Measurements from ENCODE around the gene ATP4B. TPM values are rescaled to one million over a fixed set of nuclear protein-coding genes. Genes with fewer than 3 reads are reported as not detected.

ATP4B gene
- total RNA-seq, 1 experiment from 2014 or later: not detected

DNA sequence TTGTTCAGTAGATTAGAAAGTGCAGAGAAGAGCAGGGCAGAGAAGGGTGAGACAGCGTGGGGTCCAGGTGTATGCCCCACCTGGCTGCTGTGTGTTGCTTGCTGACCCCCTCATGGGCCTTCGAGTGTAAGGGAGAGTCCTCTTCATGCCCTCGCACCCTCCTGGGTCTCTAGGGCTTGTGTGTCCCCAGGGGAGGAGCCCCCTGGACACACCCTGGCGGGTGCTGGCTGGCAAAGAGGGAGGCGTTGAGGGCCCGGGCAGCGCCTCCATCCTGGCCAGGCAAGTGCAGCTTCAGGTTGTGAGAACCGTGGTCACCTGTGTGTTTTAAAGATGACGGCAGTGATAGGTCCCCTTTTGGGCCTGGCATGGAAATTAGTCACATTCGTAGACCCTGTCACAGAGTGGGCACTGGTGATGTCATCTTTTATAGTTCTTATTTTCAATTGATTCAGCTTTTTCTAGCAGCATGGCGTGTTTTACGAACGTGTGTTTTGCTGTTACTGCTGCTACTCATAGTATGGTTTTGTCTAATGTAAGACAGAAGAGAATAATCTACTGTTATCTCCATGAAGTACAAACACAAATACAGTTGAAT lies 54.8 kb downstream of the ATP4B start:
- ChIA-PET POLR2A (no interaction called here), RAD21 (ENCODE audit: low non-redundant PET in 1 of 2, low total read pairs in 2 of 2, uncharacterized antibody in 2 of 2, unreplicated experiment in 2 of 2) (no interaction called here), CTCF (no interaction called here)
- no peak overlapping the region for H3K9ac ChIP-seq (ENCODE audit: low read length)
- ATAC-seq (no peak), DNase-seq (ENCODE audit: low read depth, low spot score) (no peak)
- H4K20me1 ChIP-seq (ENCODE audit: insufficient read depth): no peaks in the 10 kb centered on the region
- H3K9me2 ChIP-seq (ENCODE audit: insufficient read depth): no peaks in the 10 kb centered on the region
- intact Hi-C loops (cut with micrococcal nuclease): no loop called here
- H3K9me3 ChIP-seq (ENCODE audit: control insufficient read depth in 1 of 2, insufficient read depth in 1 of 2, low read depth in 1 of 2, low read length in 2 of 2): no peaks in the 10 kb centered on the region
- H3K4me3 ChIP-seq (replicated peaks in 1 of 2; ENCODE audit: low read depth in 1 of 2, low read length in 2 of 2): no peak overlapping the region
- no TSS peak for BruUV-seq (replicated peaks)
- H3K4me2 ChIP-seq (ENCODE audit: low read length): no peak overlapping the region
- H3K36me3 ChIP-seq (ENCODE audit: control insufficient read depth in 1 of 2, insufficient read depth in 2 of 2, low read length in 2 of 2): peaks cover 6 to 40% of the 10 kb centered on the region in 2 experiments; a peak in 3 of 4 replicates
- TF ChIP-seq EGR1 (IDR thresholded peaks at IDR 0.05; ENCODE audit: low read depth) (no peak), JUND (IDR thresholded peaks at IDR 0.05) (no peak)
- no peak overlapping the region for H2AFZ ChIP-seq (ENCODE audit: low read depth, low read length, poor library complexity, severe bottlenecking)
- H3K27me3 ChIP-seq (ENCODE audit: insufficient read depth, low read length): no peaks in the 10 kb centered on the region
- no peak overlapping the region for H3K27ac ChIP-seq (ENCODE audit: low read depth, low read length)
- H3K4me1 ChIP-seq (ENCODE audit: control insufficient read depth in 1 of 2, insufficient read depth in 2 of 2, low read length in 2 of 2): no peaks in the 10 kb centered on the region
- peaks cover 100% of the 10 kb centered on the region for H3K79me2 ChIP-seq (ENCODE audit: insufficient read depth, low read length)

DNA sequence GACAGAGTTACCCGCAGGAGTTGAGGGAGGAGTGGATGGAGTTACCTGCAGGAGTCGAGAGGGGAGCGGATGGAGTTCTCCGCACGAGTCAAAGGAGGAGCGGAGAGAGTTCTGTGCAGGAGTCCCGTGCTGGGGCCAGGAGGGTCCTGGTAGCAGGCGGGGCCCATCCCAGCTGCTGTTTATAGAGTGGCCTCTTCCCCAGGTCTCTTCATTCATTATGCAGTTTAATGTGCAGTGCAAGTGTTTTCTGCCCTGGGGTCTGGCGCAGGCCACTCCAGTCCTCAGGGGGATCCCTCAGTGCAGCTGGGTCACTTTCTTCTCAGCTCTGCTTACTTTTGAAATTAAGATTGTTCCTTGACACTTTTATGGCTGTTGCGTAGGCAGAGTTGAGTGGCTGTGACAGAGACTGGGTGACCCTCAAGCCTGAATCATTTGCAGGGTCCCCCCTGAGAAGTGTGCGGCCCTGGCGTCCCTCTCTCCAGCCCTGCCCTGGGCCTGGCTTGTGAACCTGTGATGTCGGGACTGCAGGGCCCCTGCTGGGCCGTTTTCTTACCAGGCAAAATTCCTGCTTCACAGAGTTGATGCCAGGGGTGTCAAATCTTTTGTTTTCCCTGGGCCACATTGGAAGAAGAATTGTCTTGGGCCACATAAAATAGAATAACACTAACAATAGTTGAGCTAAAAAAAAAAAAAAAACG lies 55.6 kb downstream of the ATP4B start:
- TF ChIP-seq EGR1 (IDR thresholded peaks at IDR 0.05; ENCODE audit: low read depth): no peak
- no peak for TF ChIP-seq SP1 (IDR thresholded peaks at IDR 0.05; ENCODE audit: low read depth)
- Histone ChIP-seq H3K4me2 (ENCODE audit: low read length) (no peak overlapping the region), H3K9me2 (ENCODE audit: insufficient read depth) (no peaks in the 10 kb centered on the region), H3K36me3 (ENCODE audit: control insufficient read depth in 1 of 2, insufficient read depth in 2 of 2, low read length in 2 of 2) (peaks cover 6 to 47% of the 10 kb centered on the region in 2 experiments; a peak in 3 of 4 replicates), H3K27ac (ENCODE audit: low read depth, low read length) (no peak overlapping the region), H3K79me2 (ENCODE audit: insufficient read depth, low read length) (peaks cover 100% of the 10 kb centered on the region), H4K20me1 (ENCODE audit: insufficient read depth) (no peaks in the 10 kb centered on the region), H3K4me3 (replicated peaks in 1 of 2; ENCODE audit: low read depth in 1 of 2, low read length in 2 of 2) (no peak overlapping the region), H3K27me3 (ENCODE audit: insufficient read depth, low read length) (no peaks in the 10 kb centered on the region), H3K9me3 (ENCODE audit: control insufficient read depth in 1 of 2, insufficient read depth in 1 of 2, low read depth in 1 of 2, low read length in 2 of 2) (no peaks in the 10 kb centered on the region), H3K9ac (ENCODE audit: low read length) (no peak overlapping the region), H3K4me1 (ENCODE audit: control insufficient read depth in 1 of 2, insufficient read depth in 2 of 2, low read length in 2 of 2) (no peaks in the 10 kb centered on the region), H2AFZ (ENCODE audit: low read depth, low read length, poor library complexity, severe bottlenecking) (no peak overlapping the region)
- ChIA-PET RAD21 (ENCODE audit: low non-redundant PET in 1 of 2, low total read pairs in 2 of 2, uncharacterized antibody in 2 of 2, unreplicated experiment in 2 of 2) (no interaction called here), CTCF (no interaction called here), POLR2A (no interaction called here)
- intact Hi-C loops (cut with micrococcal nuclease): no loop called here
- no TSS peak for BruUV-seq (replicated peaks)
- ATAC-seq (no peak), DNase-seq (ENCODE audit: low read depth, low spot score) (no peak)
